Activated naive CD4-positive, alpha-beta T cell treated with anti-CD3 and anti-CD28 coated beads, Interleukin-2, amount 10 ng/mL, durations not matched to agents 7 days and 5 days (primary cell): Measurements from ENCODE around the gene ZNF423.

Experiments
- CTCF ChIA-PET: fragments of 350-600 bp; sonication (Branson Sonifier 250); formaldehyde crosslinking; loops from one replicate; lab custom pipeline; 2021; ENCODE audit warnings: antibody characterized with exemption; lab: Charles Lee
- DNase-seq: peaks from one replicate; pipeline ENCODE4 v3.0.0-alpha.2; 2020
- H3K27ac Mint-ChIP-seq: one replicate; pipeline ENCODE4 v1.8.0; 2021; ENCODE audit warnings: mild to moderate bottlenecking, moderate library complexity, mixed read lengths
- H3K27me3 Mint-ChIP-seq: one replicate; pipeline ENCODE4 v1.8.0; 2021; ENCODE audit warnings: mild to moderate bottlenecking, mixed read lengths
- H3K36me3 Mint-ChIP-seq: one replicate; pipeline ENCODE4 v1.8.0; 2021; ENCODE audit warnings: mixed read lengths
- H3K4me1 Mint-ChIP-seq: one replicate; pipeline ENCODE4 v1.8.0; 2021; ENCODE audit warnings: mixed read lengths
- H3K4me3 Mint-ChIP-seq: one replicate; pipeline ENCODE4 v1.8.0; 2021; ENCODE audit warnings: mild to moderate bottlenecking, moderate library complexity, mixed read lengths
- H3K9me3 Mint-ChIP-seq: one replicate; pipeline ENCODE4 v1.8.0; 2021; ENCODE audit warnings: mixed read lengths

The ZNF423 gene

GRCh38 chr16:49663081-49664065, 192.5 kb downstream of the ZNF423 start:
- H3K36me3 Mint-ChIP-seq = no peaks in the 10 kb centered on the region
- no peaks in the 10 kb centered on the region for H3K9me3 Mint-ChIP-seq
- H3K27me3 Mint-ChIP-seq = peaks cover 4% of the 10 kb centered on the region
- no peak overlapping the region for H3K27ac Mint-ChIP-seq
- H3K4me1 Mint-ChIP-seq = no peaks in the 10 kb centered on the region
- CTCF ChIA-PET = no interaction called here
- DNase-seq = no peak
- no peak overlapping the region for H3K4me3 Mint-ChIP-seq

GRCh38 chr16:49662569-49662968, 193.3 kb downstream of the ZNF423 start:
- Mint-ChIP-seq H3K4me1 (no peaks in the 10 kb centered on the region), H3K4me3 (no peak overlapping the region), H3K9me3 (no peaks in the 10 kb centered on the region), H3K27ac (no peak overlapping the region), H3K36me3 (no peaks in the 10 kb centered on the region), H3K27me3 (peaks cover 4% of the 10 kb centered on the region)
- CTCF ChIA-PET = no interaction called here
- no peak for DNase-seq

DNA sequence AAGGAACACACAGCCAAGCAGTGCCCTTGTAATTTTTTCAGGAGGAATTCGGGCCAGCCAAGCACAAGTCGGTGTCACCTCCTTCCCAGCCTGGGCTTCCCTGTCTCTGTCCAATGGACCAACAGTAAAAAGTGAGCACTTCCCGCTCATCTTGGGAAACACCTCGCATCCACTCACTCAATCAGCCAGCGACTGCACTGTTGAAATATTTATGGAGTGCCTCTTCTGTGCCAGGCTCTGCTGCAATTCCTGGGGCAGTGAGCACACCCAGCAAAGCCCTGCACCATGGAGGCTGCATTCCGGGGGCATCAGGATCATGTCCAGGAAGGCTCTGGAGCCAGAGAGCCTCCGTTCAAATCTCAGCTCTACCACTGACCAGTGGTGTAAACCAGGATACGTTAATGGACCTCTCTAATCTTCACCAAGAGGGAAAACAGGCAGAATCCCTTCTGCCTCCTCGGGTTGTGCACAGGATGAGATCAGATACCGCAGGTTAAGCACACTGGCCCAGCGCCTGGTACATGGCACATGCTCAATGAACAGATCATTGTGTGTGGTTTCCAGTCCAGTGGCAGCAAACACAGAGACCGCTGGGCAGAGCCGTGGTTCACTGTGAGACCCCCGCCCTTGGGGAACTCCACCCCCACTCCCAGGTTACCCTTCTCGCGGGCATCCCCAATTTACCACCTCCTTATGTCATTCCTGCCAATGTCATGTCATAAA, 194.3 kb downstream of the ZNF423 start:
- Mint-ChIP-seq H3K4me3 (no peak overlapping the region), H3K27ac (no peak overlapping the region), H3K4me1 (no peaks in the 10 kb centered on the region), H3K36me3 (no peaks in the 10 kb centered on the region), H3K27me3 (peaks cover 4% of the 10 kb centered on the region), H3K9me3 (no peaks in the 10 kb centered on the region)
- CTCF ChIA-PET = no interaction called here
- DNase-seq = no peak

DNA sequence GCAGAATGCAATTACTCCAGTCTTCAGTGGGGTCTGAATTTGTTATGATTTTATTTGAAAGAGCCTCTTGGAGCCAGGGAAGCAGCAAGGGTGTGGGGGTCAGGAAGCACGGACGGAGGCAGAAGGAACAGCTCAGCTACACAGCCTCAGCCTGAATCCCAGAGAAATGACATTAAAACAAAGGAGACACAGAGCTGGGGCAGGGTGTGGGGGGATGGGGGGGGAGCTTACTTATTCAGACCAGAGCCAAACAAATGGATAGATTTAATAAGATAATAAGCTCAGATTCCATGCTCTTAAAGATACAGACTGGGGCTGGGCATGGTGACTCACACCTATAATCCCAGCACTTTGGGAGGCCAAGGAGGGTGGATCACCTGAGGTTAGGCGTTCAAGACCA, 195.3 kb downstream of the ZNF423 start:
- DNase-seq = no peak

DNA sequence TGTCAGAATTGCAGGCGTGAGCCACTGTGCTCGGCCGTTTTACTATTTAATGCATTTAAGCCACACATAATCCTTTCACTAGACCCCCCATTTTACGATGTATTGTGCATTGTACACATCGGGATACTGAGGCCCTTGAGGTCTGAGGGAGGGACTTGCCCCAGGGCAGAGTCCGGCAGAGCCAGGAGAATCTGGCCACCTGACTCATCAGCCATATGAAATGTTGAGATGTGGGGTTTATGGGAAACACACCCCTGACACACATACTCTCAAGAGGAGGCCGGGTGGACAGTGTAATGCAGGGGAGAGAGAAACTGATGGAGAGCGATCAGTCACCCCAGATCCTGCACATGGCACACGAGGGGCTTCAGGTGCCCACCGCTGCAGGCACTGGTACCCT, 196.6 kb downstream of the ZNF423 start:
- H3K4me1 Mint-ChIP-seq = no peaks in the 10 kb centered on the region
- no peak overlapping the region for H3K27ac Mint-ChIP-seq
- no peak for DNase-seq
- H3K4me3 Mint-ChIP-seq = no peak overlapping the region
- peaks cover 3% of the 10 kb centered on the region for H3K27me3 Mint-ChIP-seq
- H3K36me3 Mint-ChIP-seq = no peaks in the 10 kb centered on the region
- H3K9me3 Mint-ChIP-seq = no peaks in the 10 kb centered on the region
- CTCF ChIA-PET = no interaction called here

More for the DNA sequence above, 195.3 kb downstream of the ZNF423 start:
- Mint-ChIP-seq H3K36me3 (no peaks in the 10 kb centered on the region), H3K27me3 (peaks cover 4% of the 10 kb centered on the region), H3K27ac (no peak overlapping the region), H3K4me3 (no peak overlapping the region), H3K9me3 (no peaks in the 10 kb centered on the region), H3K4me1 (no peaks in the 10 kb centered on the region)
- CTCF ChIA-PET = interaction anchor here (0.7 kb wide), 1 partner anchor 139 kb away, joined by 3 read pairs; no protein-coding TSS in a partner anchor

DNA sequence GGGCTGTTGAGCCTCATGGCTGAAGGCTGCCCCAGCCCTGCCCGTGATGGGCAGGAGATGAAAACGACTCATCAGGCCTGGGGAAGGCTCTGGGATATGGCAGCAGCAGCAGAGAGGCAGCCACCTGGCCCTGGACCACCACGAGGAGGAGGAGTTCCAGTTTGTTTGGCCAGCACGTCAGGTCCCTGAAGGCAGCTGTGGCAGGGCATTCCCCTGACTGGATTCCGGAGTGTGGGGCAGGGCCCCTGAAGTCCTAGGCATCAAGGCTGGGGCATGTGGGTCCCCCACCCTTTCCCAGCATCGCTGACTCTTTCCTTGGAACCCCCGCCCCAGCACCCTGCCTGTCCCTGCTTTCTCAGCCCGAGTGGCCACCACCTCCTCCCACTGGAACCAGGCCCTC, 197.4 kb downstream of the ZNF423 start:
- no peak overlapping the region for H3K4me3 Mint-ChIP-seq
- H3K4me1 Mint-ChIP-seq = no peaks in the 10 kb centered on the region
- H3K27me3 Mint-ChIP-seq = peaks cover 3% of the 10 kb centered on the region
- no peak overlapping the region for H3K27ac Mint-ChIP-seq
- CTCF ChIA-PET = no interaction called here
- no peaks in the 10 kb centered on the region for H3K9me3 Mint-ChIP-seq
- DNase-seq = no peak
- no peaks in the 10 kb centered on the region for H3K36me3 Mint-ChIP-seq

- CTCF ChIA-PET = no interaction called here
- H3K9me3 Mint-ChIP-seq = no peaks in the 10 kb centered on the region
- no peaks in the 10 kb centered on the region for H3K36me3 Mint-ChIP-seq
- H3K4me3 Mint-ChIP-seq = no peak overlapping the region
- peaks cover 3% of the 10 kb centered on the region for H3K27me3 Mint-ChIP-seq
- H3K4me1 Mint-ChIP-seq = no peaks in the 10 kb centered on the region
- DNase-seq = no peak
- H3K27ac Mint-ChIP-seq = no peak overlapping the region
These were observed 198.0 kb downstream of the ZNF423 start for GRCh38 chr16:49657736-49658465.

DNA sequence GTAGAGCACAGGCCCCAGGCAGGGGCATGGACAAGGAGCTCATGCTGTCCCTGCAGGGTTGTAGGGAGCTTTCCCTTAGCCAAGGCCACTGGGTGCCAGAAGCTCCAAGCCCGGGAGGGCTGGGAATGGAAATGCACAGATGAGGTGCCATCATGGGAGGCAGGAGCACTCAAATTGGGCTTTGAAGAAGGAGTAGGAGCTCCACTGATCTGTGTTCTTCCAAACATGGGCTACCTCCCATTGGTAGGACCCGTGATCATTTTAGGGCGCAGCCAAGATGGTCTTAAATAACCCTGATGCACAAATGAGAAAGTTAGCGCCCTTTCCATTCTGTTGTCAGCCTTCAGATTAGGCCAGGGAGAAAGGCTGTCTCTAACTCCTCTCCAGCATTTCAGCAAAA, 201.5 kb downstream of the ZNF423 start:
- Mint-ChIP-seq H3K27ac (no peak overlapping the region), H3K36me3 (no peaks in the 10 kb centered on the region), H3K4me3 (no peak overlapping the region), H3K9me3 (no peaks in the 10 kb centered on the region), H3K4me1 (no peaks in the 10 kb centered on the region), H3K27me3 (peaks cover 3% of the 10 kb centered on the region)
- CTCF ChIA-PET = no interaction called here
- DNase-seq = no peak

- peaks cover 3% of the 10 kb centered on the region for H3K27me3 Mint-ChIP-seq
- H3K27ac Mint-ChIP-seq = no peak overlapping the region
- H3K4me1 Mint-ChIP-seq = no peaks in the 10 kb centered on the region
- H3K9me3 Mint-ChIP-seq = no peaks in the 10 kb centered on the region
- no peak overlapping the region for H3K4me3 Mint-ChIP-seq
- DNase-seq = no peak
- no peaks in the 10 kb centered on the region for H3K36me3 Mint-ChIP-seq
- CTCF ChIA-PET = no interaction called here
These were observed 202.3 kb downstream of the ZNF423 start for GRCh38 chr16:49653577-49653976.

DNA sequence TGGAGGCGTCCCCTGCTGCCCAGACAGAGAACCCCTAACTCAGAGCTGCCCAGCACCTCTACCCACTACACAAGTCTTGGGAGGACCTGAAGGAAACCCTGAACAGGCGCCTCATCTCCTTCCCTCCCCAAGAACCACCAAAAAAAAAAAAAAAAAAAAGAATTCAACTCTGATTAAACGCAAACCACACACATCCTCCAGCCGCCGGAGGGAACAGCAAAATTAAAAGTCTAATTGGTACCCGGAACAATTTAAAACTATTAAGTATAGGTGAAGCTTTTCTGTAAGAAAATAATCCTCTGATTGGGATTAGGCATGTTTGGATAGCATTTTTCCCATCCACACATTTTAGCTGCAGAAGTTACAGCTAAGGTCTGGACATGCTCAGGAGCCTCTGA, 202.7 kb downstream of the ZNF423 start:
- peaks cover 3% of the 10 kb centered on the region for H3K27me3 Mint-ChIP-seq
- CTCF ChIA-PET = no interaction called here
- no peaks in the 10 kb centered on the region for H3K9me3 Mint-ChIP-seq

DNA sequence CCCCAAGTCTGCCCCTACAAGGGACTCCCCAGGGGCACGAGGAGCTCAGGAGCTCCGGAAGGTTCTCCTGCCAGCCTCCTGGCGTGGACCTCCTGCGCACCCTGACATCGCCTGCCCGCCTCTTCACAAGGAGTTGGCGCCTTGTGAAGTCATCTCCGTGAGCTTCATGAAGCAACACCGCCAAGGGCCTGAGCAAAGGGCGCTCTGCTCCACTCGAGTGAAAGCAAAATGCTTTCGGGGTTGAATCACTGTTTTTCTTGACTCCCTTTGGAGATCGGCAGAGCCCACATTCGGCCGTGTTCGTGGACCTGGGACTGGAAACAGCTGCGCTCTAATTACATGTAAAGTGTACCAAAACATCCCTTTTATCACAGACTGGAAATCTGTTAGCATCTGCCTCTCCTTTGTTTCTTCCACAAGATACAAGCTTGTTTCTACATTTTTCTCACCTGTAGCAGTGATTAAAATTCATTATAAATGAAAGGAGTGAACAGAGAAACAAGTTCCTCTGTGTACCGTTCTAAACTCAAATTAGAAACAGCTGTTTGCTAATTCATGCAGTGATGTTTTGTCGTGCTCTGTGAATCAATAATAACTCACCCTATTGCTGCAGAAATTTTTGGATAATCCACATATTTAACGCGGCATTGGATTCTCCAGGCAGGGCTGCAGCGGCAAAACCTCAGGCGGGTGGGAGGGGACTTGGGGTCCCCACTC, 203.3 kb downstream of the ZNF423 start:
- no peaks in the 10 kb centered on the region for H3K4me1 Mint-ChIP-seq
- peaks cover 5% of the 10 kb centered on the region for H3K9me3 Mint-ChIP-seq
- H3K27me3 Mint-ChIP-seq = peaks cover 3% of the 10 kb centered on the region
- no peak overlapping the region for H3K27ac Mint-ChIP-seq
- H3K36me3 Mint-ChIP-seq = no peaks in the 10 kb centered on the region
- H3K4me3 Mint-ChIP-seq = no peak overlapping the region
- no peak for DNase-seq
- CTCF ChIA-PET = no interaction called here

More for the DNA sequence above, 202.7 kb downstream of the ZNF423 start:
- Mint-ChIP-seq H3K4me3 (no peak overlapping the region), H3K36me3 (no peaks in the 10 kb centered on the region), H3K4me1 (no peaks in the 10 kb centered on the region), H3K27ac (no peak overlapping the region)
- DNase-seq = no peak

GRCh38 chr16:49651996-49652395, 203.9 kb downstream of the ZNF423 start:
- H3K27ac Mint-ChIP-seq = no peak overlapping the region
- no peaks in the 10 kb centered on the region for H3K36me3 Mint-ChIP-seq
- CTCF ChIA-PET = no interaction called here
- H3K27me3 Mint-ChIP-seq = peaks cover 3% of the 10 kb centered on the region
- DNase-seq = no peak
- H3K4me3 Mint-ChIP-seq = no peak overlapping the region
- peaks cover 9% of the 10 kb centered on the region for H3K9me3 Mint-ChIP-seq
- H3K4me1 Mint-ChIP-seq = no peaks in the 10 kb centered on the region

GRCh38 chr16:49651226-49651625, 204.7 kb downstream of the ZNF423 start:
- Mint-ChIP-seq H3K4me1 (no peaks in the 10 kb centered on the region), H3K27ac (no peak overlapping the region), H3K9me3 (peaks cover 13% of the 10 kb centered on the region), H3K4me3 (no peak overlapping the region), H3K27me3 (peaks cover 3% of the 10 kb centered on the region), H3K36me3 (no peaks in the 10 kb centered on the region)
- no peak for DNase-seq
- CTCF ChIA-PET = no interaction called here

DNA sequence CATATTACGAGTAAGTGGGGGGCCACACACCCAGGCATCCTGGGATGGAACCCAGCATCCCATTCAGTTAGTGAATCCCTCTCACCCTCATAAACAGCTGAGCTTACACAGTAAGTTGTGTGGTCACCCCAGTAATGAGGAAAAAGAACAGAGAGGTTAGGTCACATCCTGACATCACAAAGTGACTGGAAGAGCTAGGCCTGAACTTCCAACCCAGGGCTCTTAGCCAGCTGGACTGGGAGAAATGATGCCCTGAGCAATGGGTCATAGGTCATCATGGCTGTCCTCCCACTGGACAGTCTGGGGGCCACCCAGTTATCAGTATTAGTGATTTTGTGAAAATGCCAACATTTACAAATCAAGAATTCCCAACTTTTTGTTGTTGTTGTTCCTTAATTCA, 205.3 kb downstream of the ZNF423 start:
- no peak overlapping the region for H3K27ac Mint-ChIP-seq
- no peak overlapping the region for H3K4me3 Mint-ChIP-seq
- no peaks in the 10 kb centered on the region for H3K4me1 Mint-ChIP-seq
- CTCF ChIA-PET = no interaction called here
- no peaks in the 10 kb centered on the region for H3K36me3 Mint-ChIP-seq
- no peak for DNase-seq
- peaks cover 3% of the 10 kb centered on the region for H3K27me3 Mint-ChIP-seq
- H3K9me3 Mint-ChIP-seq = peaks cover 18% of the 10 kb centered on the region
